ENCODE measurements around the gene SPATA19.

Gene SPATA19

DNA sequence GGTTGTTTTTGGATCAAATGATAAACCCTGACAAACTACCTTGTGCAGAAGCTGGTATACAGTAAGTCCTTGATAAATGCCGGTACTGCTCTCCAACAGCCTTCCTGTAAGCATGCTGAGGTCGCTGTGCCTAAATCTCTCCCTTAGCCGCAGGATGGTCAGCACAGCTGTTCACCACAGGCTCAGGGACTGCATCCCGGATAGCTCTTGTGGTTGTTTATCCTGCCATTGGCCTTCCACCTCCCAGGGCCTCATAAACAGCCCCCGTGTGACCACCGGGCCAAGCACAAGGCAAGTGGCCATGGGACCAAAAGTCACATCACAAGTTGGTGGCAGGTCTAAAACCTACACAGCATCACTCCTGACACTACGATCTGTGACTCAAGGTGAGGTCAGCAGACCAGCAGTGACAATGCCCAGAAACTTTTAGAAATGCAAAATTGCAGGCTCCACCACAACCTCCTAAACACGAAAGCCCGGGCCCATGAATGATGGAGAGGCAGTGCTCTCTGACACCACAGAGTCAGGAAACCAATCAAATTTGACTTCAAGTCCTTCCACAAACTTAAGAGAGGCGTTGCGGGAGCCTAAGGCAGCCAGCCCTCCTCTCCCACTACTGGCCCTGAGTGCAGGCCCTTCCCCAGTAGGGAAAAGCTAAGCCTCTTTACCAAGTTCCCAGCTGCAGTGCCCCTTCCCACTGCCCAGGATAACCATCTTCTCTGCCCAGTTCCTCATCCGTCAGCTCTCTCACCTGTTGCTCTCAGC lies 3.9 kb downstream of the SPATA19 start:
- no peak overlapping the region for H3K4me3 ChIP-seq (ENCODE audit: low read depth, low read length)
- DNase-seq (ENCODE audit: low read depth) = no peak

DNA sequence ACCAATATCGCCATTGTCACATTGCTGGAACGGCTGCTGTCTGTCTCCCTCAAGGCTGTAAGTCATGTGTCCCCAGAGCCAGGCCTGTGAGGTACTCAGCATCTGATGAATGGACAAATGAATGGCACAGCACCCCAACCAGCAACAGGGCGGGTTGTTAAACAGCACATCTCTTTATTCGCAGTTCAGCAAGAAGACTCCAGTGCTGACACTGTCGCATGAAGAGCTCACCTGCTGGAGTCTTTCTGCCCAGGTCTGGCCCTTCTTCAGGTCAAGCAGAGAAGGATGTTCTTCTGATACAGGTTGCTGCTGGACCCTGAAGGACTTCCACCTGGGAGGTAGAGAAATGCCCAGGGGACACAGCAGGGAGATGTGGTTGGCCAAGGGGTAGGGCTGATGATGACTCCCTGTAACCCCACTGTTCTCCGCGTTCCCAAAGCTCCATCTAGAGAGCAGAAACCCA lies 4.8 kb downstream of the SPATA19 start:
- no peak overlapping the region for H3K4me3 ChIP-seq (ENCODE audit: low read depth, low read length)
- DNase-seq (ENCODE audit: low read depth) = no peak

DNA sequence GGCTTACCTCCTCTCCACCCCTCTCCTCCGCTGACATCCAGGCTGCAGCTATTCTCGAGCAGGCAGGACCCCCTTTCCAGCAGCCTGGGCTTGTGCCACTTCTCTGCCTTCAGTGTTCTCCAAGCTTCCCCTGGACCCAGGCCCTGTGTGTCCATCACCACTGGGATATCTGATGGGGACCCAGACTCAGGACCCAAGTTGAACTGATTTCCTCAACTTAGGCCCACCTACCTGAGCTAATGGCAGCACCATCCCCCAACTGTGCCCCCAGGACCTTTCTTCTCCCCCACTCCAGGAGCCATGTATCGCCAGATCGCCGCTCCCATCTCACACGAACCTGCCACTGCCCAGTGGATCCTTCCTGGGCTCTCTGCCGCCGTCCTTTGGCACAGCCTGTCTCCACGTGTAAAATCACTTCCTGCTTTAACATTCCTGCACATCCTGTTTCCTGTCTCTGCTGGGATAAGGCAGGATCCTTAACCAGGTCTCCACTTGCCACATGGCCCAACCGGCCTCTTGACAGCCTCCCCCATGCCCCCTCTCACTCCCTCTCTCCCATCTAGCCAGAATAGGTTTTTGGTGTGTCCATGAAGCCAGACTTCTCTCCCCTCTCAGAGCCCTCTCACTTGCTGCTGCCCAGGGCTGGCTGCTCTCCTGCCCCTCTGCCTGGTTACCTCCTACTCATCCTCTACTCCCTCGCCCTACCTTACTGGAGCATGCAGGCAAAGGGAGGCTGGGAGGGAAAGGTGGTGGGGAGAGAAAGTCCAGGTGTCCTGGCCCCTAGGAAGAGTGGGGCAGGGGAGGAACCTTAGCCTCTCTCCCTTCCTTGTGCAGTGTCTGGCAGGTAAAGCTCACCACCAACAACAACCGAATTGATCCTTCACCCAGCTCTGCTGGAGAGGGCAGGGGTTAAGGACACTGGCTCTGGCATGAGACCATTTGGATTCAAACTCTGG lies 9.4 kb downstream of the SPATA19 start:
- DNase-seq (ENCODE audit: low read depth) = no peak
- H3K4me3 ChIP-seq (ENCODE audit: low read depth, low read length) = no peak overlapping the region

DNA sequence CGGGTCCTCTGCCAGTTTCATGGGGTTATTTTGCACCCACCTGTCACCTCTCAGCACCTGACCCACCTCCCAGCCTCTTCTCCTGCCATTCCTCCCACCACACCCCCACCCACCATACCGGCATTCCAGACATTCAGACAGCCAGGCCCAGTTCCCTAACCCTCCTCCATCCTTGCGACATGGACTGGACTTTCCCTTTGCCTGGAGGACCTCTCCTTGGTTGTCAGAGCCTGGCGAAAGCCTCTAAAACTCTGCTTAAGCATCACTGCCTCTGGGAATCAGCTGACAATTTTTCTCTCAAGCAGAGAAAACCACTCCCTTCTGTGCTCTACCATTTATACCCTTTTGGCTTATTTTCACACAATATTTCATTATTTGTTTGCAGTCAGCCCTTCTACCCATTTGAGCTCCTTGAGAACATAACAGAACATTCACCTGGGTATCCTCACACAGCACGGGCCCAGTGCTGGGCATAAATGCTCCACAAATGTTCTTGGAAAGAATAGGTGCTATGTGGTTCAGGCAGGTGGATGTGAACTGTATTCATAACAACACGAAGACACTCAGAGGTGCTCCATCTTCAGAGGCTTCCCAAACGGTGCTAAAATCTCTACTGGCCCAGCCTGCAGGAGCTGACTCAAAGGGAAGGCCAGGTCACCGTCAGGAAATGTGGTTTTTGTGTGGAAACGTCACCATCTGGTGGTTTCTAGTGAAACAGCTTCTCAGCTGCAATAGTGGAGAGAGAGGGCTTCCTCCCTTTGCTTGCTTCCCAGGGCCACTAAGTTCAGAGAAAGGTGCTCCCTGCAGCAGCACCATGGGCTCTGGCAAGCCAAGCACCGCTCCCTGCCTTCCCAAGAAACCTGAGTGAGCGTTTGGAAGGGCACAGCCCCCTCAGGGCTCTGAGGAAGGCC lies 10.4 kb downstream of the SPATA19 start:
- peak; percentile 4 for DNase-seq (ENCODE audit: low read depth)
- H3K4me3 ChIP-seq (ENCODE audit: low read depth, low read length) = no peak overlapping the region

DNA sequence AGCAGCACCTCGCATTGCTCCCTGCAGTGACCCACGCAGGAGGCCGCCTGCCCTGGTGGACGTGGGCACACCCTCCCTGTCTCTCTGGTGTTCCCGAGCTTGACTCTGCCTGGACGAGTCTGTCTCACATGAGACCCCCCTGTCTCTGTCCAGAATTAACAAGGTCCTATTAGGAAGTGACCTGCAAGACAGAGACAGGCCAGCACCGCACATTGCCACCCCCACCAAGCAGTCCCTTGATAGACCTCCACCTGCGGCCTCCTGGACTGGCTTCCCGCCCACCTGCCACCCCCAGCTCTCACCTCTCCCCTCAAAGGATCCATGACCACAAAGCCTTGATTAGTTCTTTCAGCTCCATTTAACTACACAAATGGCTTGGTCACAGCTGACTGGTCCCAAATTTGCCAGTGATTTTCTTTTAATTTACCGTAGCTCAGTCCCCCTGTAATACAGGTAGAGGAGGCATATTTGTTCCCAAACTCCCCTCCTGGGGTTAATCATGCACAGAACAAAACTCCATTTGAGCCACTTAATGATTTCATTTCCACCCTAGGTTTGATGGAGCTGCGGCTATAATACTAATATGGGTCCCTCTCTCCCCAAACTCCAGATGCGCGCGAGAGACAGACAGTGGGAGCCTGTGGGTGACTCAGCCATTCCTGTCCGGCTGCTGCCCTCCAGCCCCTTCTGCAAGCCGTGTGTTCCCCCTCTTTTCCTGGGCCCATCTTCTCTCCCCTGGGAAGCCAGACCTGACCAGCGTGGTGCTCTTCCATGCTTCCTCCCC lies 11.2 kb downstream of the SPATA19 start:
- H3K4me3 ChIP-seq (ENCODE audit: low read depth, low read length) = no peak overlapping the region
- DNase-seq (ENCODE audit: low read depth) = no peak

DNA sequence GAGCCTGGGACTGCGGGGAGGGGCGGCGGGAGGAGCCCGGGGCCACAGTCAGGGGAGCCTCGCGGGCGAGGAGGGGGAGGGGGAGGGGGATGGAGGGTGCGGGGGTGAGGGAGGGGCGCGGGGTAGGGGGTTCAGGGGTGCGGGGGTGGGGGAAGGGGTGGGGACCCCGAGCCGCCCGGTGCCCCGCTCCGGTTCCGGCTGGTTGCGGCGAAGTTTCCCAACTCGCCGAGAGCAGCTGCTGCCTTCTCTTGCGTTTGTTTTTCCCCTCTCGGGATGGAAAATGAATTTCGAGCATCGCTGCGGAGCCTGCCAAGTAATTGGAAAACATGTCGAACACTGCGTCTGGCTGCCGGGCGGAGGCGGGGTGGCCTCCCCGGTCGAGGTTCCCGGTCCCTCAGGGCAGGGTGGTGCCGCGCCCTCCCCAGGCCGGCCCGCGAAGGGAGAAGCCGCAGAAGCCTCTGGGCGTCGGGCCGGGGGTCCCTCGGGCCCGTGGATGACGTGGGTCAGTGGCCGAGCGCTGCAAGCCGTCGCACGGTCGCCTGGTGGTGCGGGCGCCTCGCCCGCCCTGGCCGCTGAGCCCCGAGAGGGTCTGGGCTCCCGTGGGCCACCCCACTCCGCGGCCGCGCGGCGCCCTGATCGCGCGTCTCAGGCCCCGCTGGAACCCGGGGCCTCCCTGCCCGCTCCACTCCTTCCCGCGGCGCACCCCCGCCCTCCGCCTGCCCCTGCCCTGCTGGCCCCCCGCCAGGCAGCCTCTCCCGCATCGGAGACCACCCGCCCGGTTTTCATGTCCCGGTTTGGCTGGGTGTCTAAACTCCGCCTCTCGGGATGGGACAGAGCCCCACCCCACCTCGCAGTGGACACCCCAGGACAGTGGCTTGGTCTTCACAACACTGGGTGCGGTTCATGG lies 12.1 kb downstream of the SPATA19 start:
- no peak for DNase-seq (ENCODE audit: low read depth)
- H3K4me3 ChIP-seq (ENCODE audit: low read depth, low read length) = no peak overlapping the region

DNA sequence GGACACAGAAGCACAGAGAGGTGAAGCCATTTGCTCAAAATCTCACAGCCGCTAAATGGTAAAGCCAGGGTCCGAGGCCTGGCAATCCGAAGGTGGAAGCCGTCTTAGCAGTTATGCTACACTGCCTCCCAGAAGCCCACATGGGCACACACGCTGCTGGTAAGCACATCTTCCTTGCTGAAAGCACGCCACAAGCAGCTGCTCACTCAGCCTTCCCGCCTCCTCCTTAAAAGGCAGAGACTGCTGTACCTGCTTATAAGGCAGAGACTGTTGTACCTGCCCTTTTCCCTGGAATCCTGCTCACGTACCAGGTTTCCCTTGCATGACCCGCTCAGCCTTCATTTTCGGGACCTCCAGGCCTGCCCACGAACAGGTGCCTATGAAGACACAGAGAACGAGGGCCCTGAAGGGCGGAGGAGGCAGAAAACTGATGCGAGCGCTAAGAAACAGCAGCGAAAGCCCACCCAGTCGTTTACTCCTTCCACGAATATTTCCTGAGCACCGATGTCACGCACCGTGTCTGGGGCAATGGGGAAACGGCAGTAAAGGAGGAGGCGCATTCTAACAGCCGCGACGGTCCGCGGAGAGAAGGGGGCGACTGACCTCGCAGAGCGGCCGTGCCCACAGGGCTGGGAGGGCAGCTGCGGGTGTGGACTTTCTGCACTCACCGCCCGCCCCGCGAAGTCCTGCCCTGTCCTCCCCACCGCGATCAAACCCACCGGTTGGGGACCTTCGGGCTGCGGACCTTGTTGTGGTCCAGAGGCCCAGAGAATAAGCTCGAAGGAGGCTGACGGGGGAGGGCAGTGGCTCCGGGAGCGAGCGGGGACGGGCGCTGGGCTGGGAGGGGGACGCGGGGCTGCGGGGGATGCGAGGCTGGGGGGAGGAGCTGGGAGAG lies 13.0 kb downstream of the SPATA19 start:
- no peak for DNase-seq (ENCODE audit: low read depth)
- no peak overlapping the region for H3K4me3 ChIP-seq (ENCODE audit: low read depth, low read length)

DNA sequence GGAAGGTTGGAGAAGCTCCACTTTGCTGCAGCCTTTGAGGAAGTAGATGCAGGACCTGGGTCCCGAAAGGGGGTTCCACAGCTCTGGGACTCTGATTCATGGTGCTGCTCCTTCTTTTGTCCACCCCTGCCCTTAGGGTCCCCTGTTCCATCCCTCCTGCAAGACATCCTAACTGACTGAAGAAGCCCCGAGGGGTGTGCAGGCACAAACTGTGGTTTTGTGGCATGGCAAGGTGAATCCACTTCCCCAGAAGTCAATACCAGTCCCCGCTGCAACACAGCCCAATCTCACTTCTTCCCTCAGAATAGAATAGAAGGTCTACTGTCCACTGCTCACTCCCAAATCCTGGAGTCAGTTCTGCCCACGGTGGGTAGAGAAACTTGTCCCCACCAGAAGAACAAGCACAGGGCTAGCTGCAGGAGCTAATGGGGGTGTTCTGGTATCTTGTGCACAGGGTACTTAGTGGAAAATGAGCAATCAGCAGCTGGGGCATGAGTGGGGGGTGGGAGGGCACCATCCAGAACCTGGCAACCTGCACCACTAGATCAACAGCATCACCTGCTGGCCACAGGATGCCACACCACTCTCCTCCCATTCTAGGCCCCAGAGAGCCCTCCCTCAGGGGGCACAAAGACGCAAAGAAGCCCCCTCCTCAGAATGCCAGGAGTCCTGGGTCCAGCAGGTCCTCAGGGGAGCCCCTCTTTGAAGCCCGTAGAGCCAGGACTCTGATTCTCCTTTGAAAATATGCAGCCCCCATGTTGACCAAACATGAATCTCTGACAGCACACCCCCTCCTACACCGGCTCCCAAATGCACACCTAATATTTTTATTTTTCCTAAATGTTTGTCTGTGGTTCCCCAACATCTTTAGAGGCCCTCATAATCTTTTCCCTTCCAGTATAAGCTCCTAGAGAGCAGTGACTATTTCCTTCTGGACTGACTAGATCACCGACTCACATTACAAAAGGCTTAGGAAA lies 14.1 kb downstream of the SPATA19 start:
- no peak for DNase-seq (ENCODE audit: low read depth)
- H3K4me3 ChIP-seq (ENCODE audit: low read depth, low read length) = no peak overlapping the region

DNA sequence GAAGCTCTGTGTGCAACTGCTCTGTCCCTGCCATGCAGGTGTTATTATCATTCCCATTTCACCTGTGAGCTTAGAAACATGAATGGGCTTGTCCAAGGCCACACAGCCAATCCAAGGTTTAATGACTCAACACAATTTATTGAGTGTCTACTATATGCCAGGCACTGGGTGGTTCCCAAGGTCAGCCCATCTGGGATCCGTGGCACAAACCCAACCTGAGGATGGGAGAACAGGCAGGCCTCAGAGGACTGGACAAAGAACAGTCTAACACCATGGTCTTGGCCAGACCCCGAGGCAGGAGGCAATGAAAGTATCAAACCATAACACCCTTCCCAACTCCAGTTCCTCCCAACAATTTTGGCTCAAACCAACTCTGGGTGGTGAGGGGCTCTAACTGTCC lies 15.7 kb downstream of the SPATA19 start:
- no peak for DNase-seq (ENCODE audit: low read depth)
- H3K4me3 ChIP-seq (ENCODE audit: low read depth, low read length) = no peak overlapping the region

DNA sequence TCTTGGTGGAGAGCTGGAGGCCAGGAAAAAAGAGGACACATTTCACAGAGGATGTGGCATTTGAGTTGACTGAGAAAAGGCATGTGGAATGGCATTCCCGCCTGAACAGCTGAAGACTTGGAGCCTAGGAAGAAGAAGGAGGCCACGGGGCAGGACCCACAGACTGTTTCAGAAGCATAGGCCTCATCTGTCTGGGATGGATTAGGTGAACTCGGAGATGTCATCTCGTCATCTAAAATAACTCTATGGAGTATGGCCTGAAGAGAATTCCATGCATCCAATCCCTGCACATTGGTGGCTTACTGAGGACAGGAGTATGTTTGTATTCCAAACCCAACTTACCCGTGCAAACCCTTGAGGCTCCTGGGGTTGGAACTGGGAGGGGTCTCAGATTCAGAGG lies 16.4 kb downstream of the SPATA19 start:
- H3K4me3 ChIP-seq (ENCODE audit: low read depth, low read length) = no peak overlapping the region
- no peak for DNase-seq (ENCODE audit: low read depth)

DNA sequence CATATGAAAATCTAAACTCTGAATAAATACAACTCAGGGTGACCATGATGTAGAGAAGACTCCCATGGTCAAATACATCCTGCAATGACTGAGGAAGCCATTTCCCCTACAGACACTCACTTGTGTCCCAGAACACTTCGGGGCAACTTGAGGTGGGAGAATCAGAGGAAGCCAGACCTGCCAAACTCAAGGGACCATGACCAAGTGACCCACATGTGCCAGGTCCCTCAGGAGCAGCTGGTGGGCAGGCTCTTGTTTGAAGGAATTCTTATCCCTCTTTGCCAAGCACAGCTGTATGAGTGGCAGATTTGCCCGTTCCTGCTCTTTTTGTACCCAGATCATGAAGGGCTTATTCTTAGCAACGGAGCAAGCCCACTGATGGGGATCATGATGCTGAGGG lies 17.8 kb downstream of the SPATA19 start:
- no peak overlapping the region for H3K4me3 ChIP-seq (ENCODE audit: low read depth, low read length)
- DNase-seq (ENCODE audit: low read depth) = no peak

DNA sequence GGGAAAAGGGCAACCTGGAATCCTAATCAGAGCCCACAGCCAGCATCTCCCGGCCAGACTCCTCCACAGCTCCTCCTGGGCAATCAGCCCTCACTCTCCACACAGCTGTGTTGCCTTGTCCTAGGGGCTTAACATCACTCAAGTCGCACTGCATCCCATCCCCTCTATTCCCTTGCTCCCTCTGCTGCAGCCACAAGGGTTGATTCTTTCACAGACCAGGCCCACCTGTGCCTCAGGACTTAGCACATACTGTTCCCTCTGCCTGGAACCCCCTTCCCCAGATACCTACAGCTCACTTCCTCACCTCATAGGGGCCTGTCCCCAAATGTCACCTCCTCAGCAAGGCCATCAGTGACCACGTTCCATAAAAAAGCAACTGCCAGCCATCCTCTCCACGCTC lies 18.4 kb downstream of the SPATA19 start:
- no peak for DNase-seq (ENCODE audit: low read depth)
- H3K4me3 ChIP-seq (ENCODE audit: low read depth, low read length) = no peak overlapping the region

DNA sequence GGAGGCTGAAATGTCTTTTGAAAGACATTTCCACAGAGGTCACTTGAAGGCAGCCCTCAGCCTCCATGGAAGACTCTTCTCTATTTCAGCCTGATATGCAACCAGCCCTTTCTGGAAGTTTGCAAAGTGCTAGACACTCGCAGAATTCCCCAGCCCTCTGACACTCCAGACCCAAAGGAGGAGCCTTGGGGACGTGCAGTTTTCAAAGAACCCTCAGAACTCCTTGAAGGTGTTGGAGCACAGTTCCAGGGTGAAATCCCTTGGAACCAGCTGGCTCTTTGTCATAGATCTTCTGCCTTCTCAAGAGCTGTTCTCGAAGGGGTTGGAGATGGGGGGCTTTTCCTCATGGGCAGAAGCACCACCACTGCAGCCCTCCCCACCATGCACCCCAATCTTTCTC lies 19.6 kb downstream of the SPATA19 start:
- no peak for DNase-seq (ENCODE audit: low read depth)
- H3K4me3 ChIP-seq (ENCODE audit: low read depth, low read length) = no peak overlapping the region

DNA sequence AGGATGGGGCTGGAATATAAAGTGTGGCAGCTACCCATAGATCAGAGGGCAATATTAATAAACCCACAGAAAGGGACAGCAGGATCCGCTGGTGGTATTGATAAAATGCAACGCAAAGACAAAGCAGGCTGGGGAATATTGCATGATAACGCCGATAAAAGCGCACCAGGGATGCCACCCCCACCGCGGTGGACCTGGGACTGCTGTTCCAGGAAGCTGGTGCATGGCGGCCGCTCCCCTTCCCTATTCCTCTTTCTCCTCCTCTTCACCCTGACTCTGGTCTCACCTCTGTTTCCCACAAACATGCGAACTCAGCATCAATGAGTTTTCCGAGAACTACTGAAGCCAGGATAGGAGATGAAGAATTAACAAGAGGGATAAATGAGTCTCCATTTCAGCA lies 20.2 kb downstream of the SPATA19 start:
- H3K4me3 ChIP-seq (ENCODE audit: low read depth, low read length) = no peak overlapping the region
- no peak for DNase-seq (ENCODE audit: low read depth)

DNA sequence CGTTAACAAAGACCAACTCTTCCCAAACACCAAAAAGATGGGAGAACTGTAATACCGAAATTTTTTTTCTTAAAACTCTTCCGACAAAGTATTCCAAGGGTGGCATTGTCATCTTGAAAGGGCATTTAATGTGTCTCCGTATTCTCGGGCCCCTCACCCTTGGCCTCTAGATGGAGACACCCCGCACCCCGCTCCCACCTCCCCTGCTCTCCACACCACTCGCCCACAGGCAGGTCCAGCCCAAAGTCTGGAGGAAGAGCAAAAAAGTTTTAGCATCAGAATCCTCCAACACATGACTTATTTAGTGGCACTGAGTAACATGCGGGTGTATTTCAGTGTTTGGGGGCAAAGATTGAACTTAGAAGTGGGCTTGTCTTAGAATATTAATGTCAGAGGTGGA lies 20.7 kb downstream of the SPATA19 start:
- DNase-seq (ENCODE audit: low read depth) = no peak
- H3K4me3 ChIP-seq (ENCODE audit: low read depth, low read length) = no peak overlapping the region

DNA sequence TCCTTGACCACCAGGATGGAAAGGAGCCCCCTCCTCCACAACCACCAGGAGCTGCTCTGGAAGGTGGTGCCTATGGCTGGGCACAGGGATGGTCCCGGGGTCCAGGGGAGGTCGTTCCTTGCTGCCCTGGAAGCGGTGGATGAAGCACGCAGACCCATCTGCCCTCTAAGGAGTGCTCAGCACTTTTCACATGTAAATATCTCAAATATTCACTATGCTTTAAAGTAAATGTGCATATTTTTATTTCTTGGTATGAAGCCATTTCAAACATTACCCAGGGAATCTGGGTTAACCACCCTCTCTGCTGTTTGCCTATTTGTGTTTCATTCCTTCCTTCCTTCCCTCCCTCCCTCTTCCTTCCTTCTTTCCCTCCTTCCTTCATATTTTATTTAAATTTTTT lies 21.7 kb downstream of the SPATA19 start:
- no peak overlapping the region for H3K4me3 ChIP-seq (ENCODE audit: low read depth, low read length)
- DNase-seq (ENCODE audit: low read depth) = no peak

Measured in skeletal muscle cell (primary cell).